BE2C (cell line): ENCODE results near the gene THAP11.
"Not testable (repeated sequence)": the region's sequence is repeated elsewhere in the genome, so short reads cannot be mapped to it uniquely, and the experiment has no call there.

Experiments
- DNase-seq: peaks from one replicate; pipeline ENCODE4 v3.0.0-alpha.2; 2020
- H3K27me3 ChIP-seq: fragments of 250-450 bp; sonication (Bioruptor Pico); 2 replicates; pipeline ENCODE4 v1.5.1; 2020; ENCODE audit warnings: mild to moderate bottlenecking
- H3K36me3 ChIP-seq: fragments of 250-450 bp; sonication (Bioruptor Pico); 2 replicates; pipeline ENCODE4 v1.5.1; 2020; ENCODE audit warnings: mild to moderate bottlenecking
- H3K4me1 ChIP-seq: fragments of 250-450 bp; sonication (Bioruptor Pico); 2 replicates; pipeline ENCODE4 v1.5.1; 2020
- H3K4me3 ChIP-seq: 2 replicates; pipeline ENCODE4 v1.5.1; 2011; ENCODE audit warnings: low read depth, low read length
- H3K9me3 ChIP-seq: fragments of 250-450 bp; sonication (Bioruptor Pico); 2 replicates; pipeline ENCODE4 v1.5.1; 2020
- CTCF ChIP-seq: IDR thresholded peaks from 2 replicates; pipeline ENCODE4 v1.5.1; 2012; ENCODE audit warnings: mild to moderate bottlenecking, low read depth, low read length

Gene THAP11

GRCh38 chr16:67862623-67863583 is 20.8 kb downstream of the THAP11 start:
- Histone ChIP-seq H3K36me3 (peaks cover 48% of the 10 kb centered on the region), H3K9me3 (no peaks in the 10 kb centered on the region), H3K27me3 (no peaks in the 10 kb centered on the region), H3K4me3 (no peak overlapping the region), H3K4me1 (no peaks in the 10 kb centered on the region)
- no peak for TF ChIP-seq CTCF
- no peak for DNase-seq

GRCh38 chr16:67864044-67864443 is 21.9 kb downstream of the THAP11 start:
- not testable (repeated sequence) for H3K4me1 ChIP-seq, DNase-seq, H3K9me3 ChIP-seq, H3K4me3 ChIP-seq, H3K27me3 ChIP-seq
- H3K36me3 ChIP-seq, result peaks cover 55% of the 10 kb centered on the region

- Histone ChIP-seq H3K36me3 (peaks cover 61% of the 10 kb centered on the region), H3K9me3 (no peaks in the 10 kb centered on the region)
- no peak for DNase-seq
Measured at GRCh38 chr16:67864594-67864993, 22.5 kb downstream of the THAP11 start.

GRCh38 chr16:67865318-67865717 is 23.2 kb downstream of the THAP11 start:
- H3K36me3 ChIP-seq, result peaks cover 63% of the 10 kb centered on the region
- no peaks in the 10 kb centered on the region for H3K27me3 ChIP-seq
- peak; percentile 63 for DNase-seq
- no peaks in the 10 kb centered on the region for H3K4me1 ChIP-seq
- peak; percentile 69 for TF ChIP-seq CTCF
- no peak overlapping the region for H3K4me3 ChIP-seq
- H3K9me3 ChIP-seq, result no peaks in the 10 kb centered on the region

More at GRCh38 chr16:67864594-67864993, 22.5 kb downstream of the THAP11 start:
- H3K4me3 ChIP-seq, result no peak overlapping the region
- TF ChIP-seq CTCF, result no peak
- no peaks in the 10 kb centered on the region for H3K27me3 ChIP-seq
- H3K4me1 ChIP-seq, result no peaks in the 10 kb centered on the region

GRCh38 chr16:67868290-67868689 is 26.2 kb downstream of the THAP11 start:
- TF ChIP-seq CTCF, result no peak
- Histone ChIP-seq H3K9me3 (no peaks in the 10 kb centered on the region), H3K36me3 (peaks cover 65% of the 10 kb centered on the region), H3K4me3 (no peak overlapping the region), H3K27me3 (no peaks in the 10 kb centered on the region), H3K4me1 (no peaks in the 10 kb centered on the region)
- no peak for DNase-seq

GRCh38 chr16:67869653-67870052 is 27.5 kb downstream of the THAP11 start:
- no peak for DNase-seq
- no peak for TF ChIP-seq CTCF
- peaks cover 63% of the 10 kb centered on the region for H3K36me3 ChIP-seq
- no peak overlapping the region for H3K4me3 ChIP-seq
- no peaks in the 10 kb centered on the region for H3K27me3 ChIP-seq
- H3K4me1 ChIP-seq, result peaks cover 4% of the 10 kb centered on the region
- no peaks in the 10 kb centered on the region for H3K9me3 ChIP-seq
